Left lung (tissue), 10 donors: ENCODE results near the gene RASGRF1. TPM values are rescaled to one million over a fixed set of nuclear protein-coding genes. Genes with fewer than 3 reads are reported as not detected.

ENCODE experiments used
- ATAC-seq: fragments of 200-7000 bp; cut with Tn5 transposase; one replicate; pipeline ENCODE4 v1.9.1; 2020; ENCODE audit warnings: moderate library complexity
- DNase-seq, 4 donors: peaks; one replicate each; pipeline ENCODE4 v3.0.0-alpha.2; 2013 to 2020
- H3K27ac ChIP-seq, 2 donors: fragments of 200-600 bp; sonication (generic) in 1 of 2; one replicate each; pipeline versions ENCODE4 v1.5.0 to v1.8.0; 2020 to 2021
- H3K27me3 ChIP-seq, 2 donors: fragments of 200-600 bp; sonication (generic) in 1 of 2; one replicate each; pipeline versions ENCODE4 v1.5.0 to v1.8.0; 2020 to 2021
- H3K36me3 ChIP-seq, 2 donors: fragments of 200-600 bp; sonication (generic) in 1 of 2; one replicate each; pipeline versions ENCODE4 v1.5.0 to v1.8.0; 2020 to 2021
- H3K4me1 ChIP-seq, 2 donors: fragments of 200-600 bp; one replicate each; pipeline ENCODE4 v1.8.0; 2021
- H3K4me3 ChIP-seq, 2 donors: fragments of 200-600 bp; sonication (generic) in 1 of 2; one replicate each; pipeline versions ENCODE4 v1.5.0 to v1.8.0; 2020 to 2021; ENCODE audit warnings: mild to moderate bottlenecking in 1 of 2
- H3K9me3 ChIP-seq, 2 donors: fragments of 200-600 bp; sonication (generic) in 1 of 2; one replicate each; pipeline versions ENCODE4 v1.5.0 to v1.8.0; 2020 to 2021
- intact Hi-C, 2 donors: fragments of 100-400 bp; cut with DNase I; formaldehyde crosslinking; loops; one replicate each; pipeline versions ENCODE4 v1.11.2 to v1.14.2; 2022
- polyA plus RNA-seq, 6 donors: library from polyadenylated mRNA; unstranded; fragments of 120-200 nt; gene quantifications; one replicate each; pipeline ENCODE4 v1.2.1, GENCODE V29; 2013; ENCODE audit not compliant: insufficient read length in 6 of 6
- total RNA-seq, 2 donors: library from RNA; stranded (reverse); fragmentation: NEBNext Ultra II Directional; extraction: Animal tissue kit (Norgen Biotek cat#: 25700); gene quantifications; one replicate each; pipeline ENCODE4 v1.2.1, GENCODE V29; 2021
- TF ChIP-seq, protein P1 (sequence below), 2 donors: fragments of 200-600 bp; sonication (generic) in 1 of 2; IDR thresholded peaks; one replicate each; pipeline versions ENCODE4 v1.5.0 to v1.8.0; 2021; ENCODE audit warnings: antibody characterized with exemption in 2 of 2
- donor health status: DM: no; HTN: yes; CAD: no.
- donor health status: DM: no; HTN: no; CAD: no.

Gene RASGRF1
- total and polyA plus RNA-seq, 8 donors = 5.9 to 63.2 (median 26.0) TPM

DNA sequence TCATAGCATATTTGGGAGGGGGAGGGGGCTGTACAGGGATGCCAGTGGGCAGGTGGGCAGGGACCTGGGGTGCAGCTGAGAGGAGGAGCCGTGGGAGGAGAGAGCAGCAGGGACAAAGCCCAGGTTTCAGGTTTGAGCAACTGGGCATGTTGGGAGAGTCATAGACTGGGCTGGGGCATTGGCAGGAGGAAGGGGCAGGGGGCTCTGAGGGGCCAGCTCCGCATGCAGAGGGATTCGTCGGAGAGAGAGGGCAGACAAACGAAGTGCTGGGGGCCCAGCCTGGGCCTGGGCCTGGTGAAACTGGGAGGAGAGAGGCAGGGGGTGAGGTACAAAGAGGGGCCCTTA is 25.2 kb downstream of the RASGRF1 start:
- Histone ChIP-seq H3K36me3 (no peaks in the 10 kb centered on the region), H3K27me3 (peaks cover 0 to 8% of the 10 kb centered on the region in 2 donors), H3K4me3 (no peak overlapping the region), H3K9me3 (no peaks in the 10 kb centered on the region), H3K4me1 (no peaks in the 10 kb centered on the region), H3K27ac (no peak overlapping the region)
- intact Hi-C loops = no loop called here
- TF ChIP-seq, protein P1, sequence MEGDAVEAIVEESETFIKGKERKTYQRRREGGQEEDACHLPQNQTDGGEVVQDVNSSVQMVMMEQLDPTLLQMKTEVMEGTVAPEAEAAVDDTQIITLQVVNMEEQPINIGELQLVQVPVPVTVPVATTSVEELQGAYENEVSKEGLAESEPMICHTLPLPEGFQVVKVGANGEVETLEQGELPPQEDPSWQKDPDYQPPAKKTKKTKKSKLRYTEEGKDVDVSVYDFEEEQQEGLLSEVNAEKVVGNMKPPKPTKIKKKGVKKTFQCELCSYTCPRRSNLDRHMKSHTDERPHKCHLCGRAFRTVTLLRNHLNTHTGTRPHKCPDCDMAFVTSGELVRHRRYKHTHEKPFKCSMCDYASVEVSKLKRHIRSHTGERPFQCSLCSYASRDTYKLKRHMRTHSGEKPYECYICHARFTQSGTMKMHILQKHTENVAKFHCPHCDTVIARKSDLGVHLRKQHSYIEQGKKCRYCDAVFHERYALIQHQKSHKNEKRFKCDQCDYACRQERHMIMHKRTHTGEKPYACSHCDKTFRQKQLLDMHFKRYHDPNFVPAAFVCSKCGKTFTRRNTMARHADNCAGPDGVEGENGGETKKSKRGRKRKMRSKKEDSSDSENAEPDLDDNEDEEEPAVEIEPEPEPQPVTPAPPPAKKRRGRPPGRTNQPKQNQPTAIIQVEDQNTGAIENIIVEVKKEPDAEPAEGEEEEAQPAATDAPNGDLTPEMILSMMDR (IDR thresholded peaks at IDR 0.05) = no peak
- ATAC-seq (no peak), DNase-seq (no peak)

DNA sequence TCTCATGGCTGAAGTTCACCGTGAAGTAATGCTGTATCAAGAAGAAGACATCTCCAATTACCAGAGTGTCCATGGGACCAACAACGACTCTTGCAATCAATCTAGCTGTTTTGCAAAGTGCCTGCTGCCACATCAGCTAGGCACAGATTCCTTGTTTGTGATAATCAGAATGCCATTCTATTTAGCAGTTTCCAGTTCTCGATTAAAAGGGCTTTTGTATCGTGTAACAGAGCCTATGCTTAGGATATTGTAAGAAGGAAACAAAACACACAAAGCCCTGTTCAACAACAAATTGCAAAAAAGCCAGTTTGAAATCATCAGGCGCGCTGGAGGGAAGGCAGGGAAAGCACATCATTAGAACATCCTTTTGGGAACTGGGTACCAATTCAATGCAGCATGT is 26.1 kb downstream of the RASGRF1 start:
- H3K9me3 ChIP-seq = no peaks in the 10 kb centered on the region
- no peaks in the 10 kb centered on the region for H3K4me1 ChIP-seq
- H3K4me3 ChIP-seq = no peak overlapping the region
- ATAC-seq (no peak), DNase-seq (no peak)
- H3K27me3 ChIP-seq = peaks cover 0 to 11% of the 10 kb centered on the region in 2 donors
- TF ChIP-seq, protein P1 (IDR thresholded peaks at IDR 0.05) = no peak
- H3K27ac ChIP-seq = no peak overlapping the region
- intact Hi-C loops = no loop called here
- H3K36me3 ChIP-seq = no peaks in the 10 kb centered on the region

DNA sequence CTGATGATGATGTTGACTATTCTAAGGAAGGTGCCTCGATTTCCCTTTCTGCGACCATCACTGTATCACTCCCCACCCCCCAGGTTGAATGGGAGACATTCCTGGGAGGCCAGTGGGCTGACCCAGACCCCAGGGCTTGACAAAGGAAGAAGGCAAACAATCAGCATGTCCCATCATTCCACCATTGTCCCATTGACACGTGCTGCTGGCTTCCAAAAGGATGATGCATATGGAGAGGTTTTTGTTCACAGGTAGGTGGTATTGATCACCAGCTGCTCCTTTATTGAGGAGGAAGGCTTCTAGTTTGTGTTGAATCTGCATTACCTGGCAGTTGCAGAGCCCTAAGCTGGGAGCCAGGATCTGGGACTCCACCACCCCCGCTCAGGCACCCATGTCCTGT is 30.4 kb downstream of the RASGRF1 start:
- Histone ChIP-seq H3K27ac (no peak overlapping the region), H3K27me3 (peaks cover 0 to 11% of the 10 kb centered on the region in 2 donors), H3K9me3 (no peaks in the 10 kb centered on the region), H3K4me3 (no peak overlapping the region), H3K36me3 (no peaks in the 10 kb centered on the region), H3K4me1 (no peaks in the 10 kb centered on the region)
- TF ChIP-seq, protein P1 (IDR thresholded peaks at IDR 0.05) = no peak
- intact Hi-C loops = no loop called here
- no peak for ATAC-seq
- DNase-seq = no peak

DNA sequence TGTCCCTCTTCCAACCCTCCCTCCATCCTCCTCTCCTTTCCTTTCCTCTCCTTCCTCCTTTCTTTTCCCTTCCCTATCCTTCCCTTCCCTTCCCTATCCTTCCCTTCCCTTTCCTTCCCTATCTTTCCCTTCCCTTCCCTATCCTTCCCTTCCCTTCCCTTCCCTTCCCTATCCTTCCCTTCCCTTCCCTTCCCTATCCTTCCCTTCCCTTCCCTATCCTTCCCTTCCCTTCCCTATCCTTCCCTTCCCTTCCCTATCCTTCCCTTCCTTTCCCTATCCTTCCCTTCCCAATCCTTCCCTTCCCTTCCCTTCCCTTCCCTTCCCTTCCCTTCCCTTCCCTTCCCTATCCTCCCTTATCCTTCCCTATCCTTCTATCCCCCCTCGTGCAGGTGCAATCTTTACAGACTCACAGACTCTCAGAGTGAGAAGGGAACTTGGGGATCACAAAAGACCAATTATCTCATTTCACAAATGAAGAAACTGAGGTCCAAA is 31.5 kb downstream of the RASGRF1 start:
- no peaks in the 10 kb centered on the region for H3K9me3 ChIP-seq
- H3K27me3 ChIP-seq = peaks cover 0 to 11% of the 10 kb centered on the region in 2 donors
- ATAC-seq (no peak), DNase-seq (no peak)
- H3K4me1 ChIP-seq = no peaks in the 10 kb centered on the region
- H3K4me3 ChIP-seq = no peak overlapping the region
- intact Hi-C loops = no loop called here
- H3K36me3 ChIP-seq = no peaks in the 10 kb centered on the region
- no peak overlapping the region for H3K27ac ChIP-seq
- TF ChIP-seq, protein P1 (IDR thresholded peaks at IDR 0.05) = no peak

DNA sequence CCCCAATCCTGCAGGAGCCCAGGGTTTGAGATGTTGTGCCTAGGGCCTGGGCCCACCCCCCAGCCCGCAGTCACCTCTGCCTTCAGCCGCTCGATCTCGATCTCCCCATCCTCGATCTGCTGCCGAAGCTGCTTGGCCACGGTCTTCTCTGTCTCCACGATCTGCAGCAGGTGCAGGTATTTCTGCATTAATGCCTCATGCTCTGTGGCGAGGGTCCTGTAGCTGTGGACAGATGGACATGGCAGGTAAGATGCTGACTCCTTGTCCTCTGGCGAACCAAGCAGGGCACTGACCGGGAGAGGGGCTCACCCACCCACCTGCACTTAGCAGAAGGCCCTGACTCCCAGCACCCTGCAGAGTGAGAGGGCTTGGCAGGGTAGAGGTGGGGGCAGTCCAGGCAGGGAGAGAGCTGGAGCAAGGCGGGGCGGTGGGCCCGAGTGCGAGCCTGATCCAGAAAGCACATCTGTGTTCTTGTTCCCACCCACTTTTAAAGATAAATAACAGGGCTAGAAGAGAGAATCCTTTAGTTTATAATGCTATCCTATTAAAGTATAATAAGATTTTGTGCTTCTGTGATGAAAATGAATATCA is 32.2 kb downstream of the RASGRF1 start:
- H3K4me3 ChIP-seq = no peak overlapping the region
- ATAC-seq = no peak
- TF ChIP-seq, protein P1 (IDR thresholded peaks at IDR 0.05) = no peak
- intact Hi-C loops = no loop called here
- no peaks in the 10 kb centered on the region for H3K9me3 ChIP-seq
- H3K27ac ChIP-seq = no peak overlapping the region
- no peak for DNase-seq
- no peaks in the 10 kb centered on the region for H3K36me3 ChIP-seq
- no peaks in the 10 kb centered on the region for H3K4me1 ChIP-seq
- H3K27me3 ChIP-seq = peaks cover 0 to 11% of the 10 kb centered on the region in 2 donors
